GM21367 (cell line): Measurements from ENCODE around the gene KCNH2.
A peak's percentile ranks its signal among the peaks of the same experiment; 100 is the strongest.

Experiments used
- ATAC-seq: cut with Tn5 transposase; IDR thresholded peaks from one replicate; pipeline ENCODE4 v1.9.1; 2021; ENCODE audit not compliant: unreplicated experiment

KCNH2 gene

DNA sequence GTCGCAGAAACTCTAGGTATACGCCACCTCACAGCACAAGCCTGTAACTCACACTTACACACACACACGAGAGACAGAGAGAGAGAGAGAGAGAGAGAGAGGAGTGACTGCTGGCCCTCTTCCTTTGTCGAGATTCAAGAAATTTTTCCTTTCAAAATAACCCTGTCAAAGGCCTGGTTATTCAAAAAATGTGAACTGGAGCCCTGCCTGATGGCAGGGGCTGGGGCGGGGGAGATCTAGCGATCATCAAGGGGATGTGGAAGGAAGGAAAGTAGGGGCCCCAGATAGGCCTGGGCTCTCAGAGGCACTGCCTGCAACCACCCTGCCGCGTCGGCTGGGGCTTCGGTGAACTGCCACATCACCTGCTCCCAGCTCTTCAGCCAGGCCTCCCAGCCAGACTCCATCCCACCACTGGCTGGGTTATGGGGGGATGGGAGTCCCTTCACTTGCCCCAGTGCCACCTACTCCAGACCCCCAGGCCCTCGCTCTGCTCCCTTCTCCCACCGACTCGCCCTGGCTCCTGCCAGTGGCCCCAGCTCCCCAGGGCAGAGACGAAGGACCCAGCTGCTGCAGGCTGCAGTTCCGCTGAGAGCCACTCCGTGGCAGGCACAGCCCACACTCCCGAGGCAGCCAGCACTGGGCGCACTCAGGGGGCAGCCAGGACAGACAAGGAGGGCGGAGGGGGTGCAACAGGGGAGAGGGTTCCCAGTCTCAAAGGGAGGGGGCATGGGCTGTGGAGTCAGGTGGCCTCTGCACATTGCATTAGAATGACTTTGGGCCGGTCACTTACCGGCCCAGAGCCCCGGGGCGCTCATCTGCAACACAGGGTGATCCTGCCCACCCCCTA is 15.3 kb downstream of the KCNH2 start:
- peak; percentile 74 for ATAC-seq

DNA sequence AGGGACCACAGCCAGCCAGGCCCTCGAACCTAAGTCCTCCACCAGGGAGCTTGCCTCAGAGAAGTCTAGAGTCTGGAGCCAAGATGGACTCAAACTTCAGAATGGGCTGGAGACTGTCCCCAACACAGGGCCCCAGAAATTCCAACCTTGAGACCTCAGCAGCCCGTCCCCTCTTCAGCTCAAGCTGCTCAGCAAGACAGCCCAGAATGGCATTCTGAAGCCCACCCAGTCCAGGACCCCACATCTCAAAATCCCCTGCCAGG is 15.9 kb downstream of the KCNH2 start:
- ATAC-seq, result no peak

DNA sequence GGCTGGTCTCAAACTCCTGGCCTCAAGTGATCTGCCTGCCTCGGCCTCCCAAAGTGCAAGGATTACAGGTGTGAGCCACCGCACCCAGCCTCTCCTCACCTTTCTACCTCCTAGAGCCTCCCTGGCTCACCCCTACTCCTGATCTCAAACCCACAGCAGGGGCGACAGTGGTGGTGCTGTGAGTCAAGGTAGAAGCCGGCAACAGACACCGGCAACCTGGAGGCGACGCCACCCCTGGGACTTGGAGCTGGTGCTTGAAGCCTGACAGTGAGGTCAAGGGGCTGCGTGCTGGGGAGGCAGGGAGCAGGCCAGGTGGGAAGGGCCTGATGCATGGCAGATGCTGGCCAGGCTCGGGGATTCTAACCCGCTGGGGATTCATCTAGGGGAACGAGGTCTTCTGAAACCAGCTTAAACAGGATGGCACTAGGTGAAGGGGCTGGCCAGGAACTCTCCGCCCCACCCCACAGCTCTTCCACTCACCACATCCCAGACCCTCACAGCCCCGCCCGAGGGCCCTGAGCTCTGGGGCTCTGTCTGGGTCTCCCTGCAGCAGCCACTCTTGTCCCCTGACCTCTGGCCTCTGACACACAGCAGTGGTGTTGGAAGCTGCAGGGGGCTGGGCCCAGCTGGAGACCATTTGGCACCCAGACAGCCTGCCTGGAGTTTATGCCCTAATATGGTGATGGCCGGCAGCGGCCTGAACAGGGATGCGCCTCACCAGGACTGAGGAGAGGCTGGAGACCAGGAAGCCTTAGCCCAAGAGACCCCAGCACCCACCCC is 16.4 kb downstream of the KCNH2 start:
- no peak for ATAC-seq

DNA sequence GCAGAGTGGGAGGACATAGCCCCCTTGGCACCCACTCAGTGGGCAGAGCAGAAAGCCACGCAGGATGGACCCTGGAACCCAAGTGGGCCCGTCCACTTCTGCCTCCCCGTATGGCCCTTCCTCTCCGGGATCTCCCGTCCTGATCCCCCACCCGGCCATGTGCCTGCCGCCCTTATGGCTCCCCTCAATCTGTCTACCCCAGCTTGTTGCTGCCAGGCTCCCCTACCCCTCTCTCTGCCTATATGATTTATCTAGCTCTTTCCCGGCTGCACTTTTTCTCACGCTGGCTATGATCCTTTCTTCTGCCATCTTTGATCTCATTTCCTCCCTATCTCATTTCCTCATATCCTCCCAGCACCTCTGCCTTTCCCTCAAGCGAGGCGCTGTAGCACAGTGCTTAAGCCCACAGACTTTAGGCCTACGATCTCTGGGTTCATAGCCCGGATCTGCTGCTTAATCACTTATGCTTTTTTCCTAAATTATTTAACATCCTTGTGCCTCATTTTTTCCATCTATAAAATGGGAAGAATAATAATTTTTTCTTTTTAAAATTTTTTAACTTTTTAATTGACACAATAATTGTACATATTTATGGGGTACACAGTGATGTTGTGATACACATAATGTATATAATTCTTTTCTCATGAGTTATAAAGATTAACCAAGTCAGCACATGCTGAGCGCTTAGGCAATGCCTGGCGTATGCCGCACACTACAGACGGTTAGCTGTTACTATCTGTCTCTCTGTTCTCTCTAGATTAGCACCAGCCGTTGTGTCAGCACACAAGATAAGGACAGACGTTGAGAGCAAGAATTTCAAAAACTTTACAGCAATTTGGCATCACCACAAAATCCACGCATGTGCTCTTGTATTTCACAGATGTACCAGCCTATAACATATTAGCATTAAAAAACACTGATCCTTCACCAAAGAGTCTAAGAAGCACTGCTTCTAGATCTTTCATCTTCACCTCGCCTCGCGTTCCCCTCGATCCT is 18.1 kb downstream of the KCNH2 start:
- no peak for ATAC-seq

DNA sequence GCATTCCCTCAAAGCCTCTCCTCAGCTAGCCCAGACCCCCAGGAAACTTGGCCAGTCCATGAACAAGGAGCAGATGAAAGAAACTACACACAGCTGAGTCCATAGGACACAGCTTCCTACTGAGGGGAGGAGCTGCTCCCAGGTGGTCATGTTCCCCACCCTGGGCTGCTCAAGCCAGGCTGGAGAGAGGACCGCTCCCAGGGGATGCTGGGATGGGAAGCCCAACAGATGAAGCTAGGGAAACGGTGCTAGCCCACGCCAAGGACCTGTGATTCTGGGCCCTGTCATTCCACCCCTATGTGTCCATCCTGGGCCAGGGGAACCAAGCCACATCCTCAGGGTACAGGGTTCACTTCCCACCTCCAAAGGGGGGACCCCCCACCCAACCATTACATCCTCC is 19.0 kb downstream of the KCNH2 start:
- ATAC-seq, result no peak

DNA sequence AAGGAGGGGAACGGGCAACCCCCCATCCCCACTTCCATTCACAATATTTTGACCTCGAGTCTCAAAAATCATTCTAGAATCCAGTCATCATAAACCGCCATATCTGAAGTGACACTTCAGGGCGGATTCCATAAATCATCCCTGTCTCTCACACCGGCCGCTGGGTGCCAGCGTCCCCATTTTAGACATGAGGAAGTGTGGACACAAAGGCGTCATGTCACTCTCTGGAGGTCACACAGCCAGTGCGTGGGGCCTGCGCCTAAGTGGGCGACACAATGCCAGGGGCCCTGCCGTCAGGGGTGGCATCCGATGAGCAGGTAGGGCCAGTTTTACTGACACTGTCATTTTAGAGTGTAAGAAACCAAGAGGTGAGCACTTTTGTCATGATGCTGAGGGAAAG is 19.5 kb downstream of the KCNH2 start:
- no peak for ATAC-seq

DNA sequence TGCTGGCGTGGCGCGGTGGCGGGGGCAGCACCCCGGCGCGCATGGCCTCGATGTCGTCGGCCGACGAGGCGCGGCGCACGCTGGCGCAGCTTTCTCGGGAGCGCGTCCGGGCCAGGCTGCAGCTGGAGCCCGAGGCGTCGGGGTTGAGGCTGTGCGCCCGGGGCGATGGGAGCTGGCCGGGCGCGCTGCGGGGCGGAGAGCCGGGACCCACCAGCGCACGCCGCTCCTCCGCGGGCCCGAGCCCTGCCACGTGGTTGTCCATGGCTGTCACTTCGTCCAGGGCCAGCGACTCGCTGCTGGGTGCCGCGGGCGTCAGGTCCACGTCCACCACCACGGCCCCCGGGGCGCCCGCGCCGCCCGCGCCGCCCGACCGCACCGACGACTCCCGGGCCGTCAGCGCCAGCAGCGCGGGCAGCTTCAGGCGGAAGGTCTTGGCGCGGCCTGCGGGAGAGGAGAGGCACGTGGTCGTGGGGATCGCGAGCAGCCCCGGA is 20.0 kb downstream of the KCNH2 start:
- ATAC-seq, result no peak

DNA sequence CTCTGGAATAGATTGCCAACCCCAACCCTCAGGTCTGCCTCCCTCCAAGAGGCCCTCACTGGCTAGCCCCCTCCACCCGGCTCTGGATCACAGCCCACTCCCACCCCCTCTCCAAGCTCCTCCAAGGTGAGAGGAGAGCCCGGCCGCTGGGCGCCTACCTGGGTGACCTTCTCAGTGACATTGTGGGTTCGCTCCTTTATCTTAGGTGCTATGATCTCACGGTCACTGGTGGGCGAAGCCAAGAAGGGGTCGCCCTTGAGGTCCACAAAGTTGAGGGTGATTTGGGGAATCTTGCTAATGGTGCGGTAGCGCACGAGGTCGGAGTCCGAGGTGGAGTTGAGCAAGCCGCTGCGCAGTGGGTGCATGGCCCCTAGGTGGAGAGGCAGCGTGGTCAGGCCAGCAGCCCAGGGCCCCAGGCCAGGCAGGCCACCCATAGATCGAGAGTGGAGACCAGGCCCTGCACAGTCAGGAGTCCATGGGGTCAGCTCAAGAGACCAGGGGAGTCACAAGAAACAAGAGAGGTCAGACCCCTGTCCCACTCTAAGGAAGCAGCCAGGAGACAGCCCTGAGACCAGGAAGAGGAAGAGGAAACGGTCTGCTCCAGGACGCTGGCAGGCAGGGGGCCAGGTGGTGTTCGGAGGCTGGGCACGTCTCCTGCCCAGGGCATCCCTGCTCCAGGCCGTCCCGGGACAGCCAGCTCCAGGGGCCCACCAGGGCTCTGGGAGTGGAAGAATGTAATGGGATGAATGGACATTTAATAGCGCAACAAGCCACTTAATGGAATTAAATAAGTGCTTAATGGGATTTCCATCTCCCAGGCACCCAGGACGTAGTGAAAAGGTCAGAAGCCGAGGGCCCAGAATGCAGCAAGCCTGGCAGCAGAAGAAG is 20.7 kb downstream of the KCNH2 start:
- ATAC-seq, result no peak

DNA sequence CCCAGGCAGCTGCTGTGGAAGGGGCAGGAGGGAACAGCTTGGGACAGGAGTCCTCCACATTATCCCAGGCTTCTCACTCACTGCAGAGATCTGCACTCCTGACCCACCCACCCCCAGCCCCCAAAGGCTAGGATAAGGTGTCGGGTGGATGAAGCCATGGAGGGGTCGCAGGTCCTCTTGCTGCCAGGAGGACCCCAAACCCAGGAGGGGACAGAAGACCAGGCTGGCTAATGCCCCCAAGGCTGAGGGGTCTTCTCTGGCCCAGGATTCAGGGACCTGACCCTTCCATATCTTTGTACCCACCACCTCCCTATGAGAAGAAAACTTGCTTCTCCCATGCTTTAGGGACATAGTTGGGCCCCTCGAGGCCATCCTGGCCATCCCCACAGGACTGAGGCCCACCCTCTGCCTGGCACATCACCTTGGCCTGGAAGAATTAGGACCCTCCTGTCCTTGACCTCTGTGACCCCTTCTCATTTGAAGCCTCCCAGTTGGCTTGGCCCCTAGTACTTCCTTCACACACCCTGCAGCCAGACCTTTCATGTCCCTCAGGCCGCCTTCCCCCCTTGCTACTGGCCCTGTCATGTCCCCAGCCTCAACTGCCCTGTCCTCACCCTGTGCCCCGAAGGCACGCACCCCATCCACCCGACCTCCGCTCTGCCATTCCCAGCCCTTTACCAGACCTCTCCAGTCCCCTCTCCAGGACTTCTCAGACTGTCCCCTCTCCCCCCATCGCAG is 21.6 kb downstream of the KCNH2 start:
- ATAC-seq, result no peak

DNA sequence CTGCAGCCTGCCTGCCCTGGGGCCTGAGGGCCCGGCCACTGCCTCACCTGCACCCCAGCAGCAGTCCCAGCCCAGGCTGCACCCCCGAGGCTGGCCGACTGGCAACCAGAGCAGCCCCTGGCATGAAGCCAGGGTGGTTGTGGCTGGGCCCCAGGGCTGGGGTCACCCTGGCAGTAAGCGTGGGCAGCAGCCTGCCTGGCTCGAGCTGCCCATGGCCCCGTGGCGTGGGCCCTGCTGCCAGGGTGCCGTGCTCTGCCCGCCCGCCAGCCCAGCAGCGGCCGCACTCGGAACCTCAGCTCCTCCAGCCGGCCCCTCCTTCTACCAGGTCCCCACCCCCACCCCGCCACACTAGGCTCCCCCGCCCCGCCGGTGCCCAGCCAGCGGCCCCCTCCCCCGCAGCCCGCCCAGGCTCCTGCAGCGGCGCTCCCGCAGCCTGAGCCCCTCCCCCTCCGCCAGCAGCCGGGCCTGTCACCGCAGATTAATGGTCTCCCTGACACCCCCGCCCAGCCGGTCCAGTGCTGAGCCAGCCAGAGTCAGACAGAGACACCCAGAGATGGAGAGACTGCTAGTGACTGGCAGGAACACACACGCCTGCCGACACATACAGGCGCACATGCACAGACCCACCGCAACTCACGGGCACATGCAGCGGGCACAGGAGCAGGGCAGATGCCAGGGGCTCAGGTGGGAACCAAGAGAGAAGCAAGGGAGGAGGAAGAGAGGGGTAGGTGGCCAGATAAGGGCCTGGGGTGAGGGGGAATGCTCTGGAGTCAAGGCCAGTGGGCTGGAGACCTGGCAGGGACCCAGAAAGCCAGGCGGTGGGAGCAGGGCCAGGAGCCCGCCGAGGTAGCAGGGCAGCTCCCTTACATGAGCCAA is 22.4 kb downstream of the KCNH2 start:
- no peak for ATAC-seq

DNA sequence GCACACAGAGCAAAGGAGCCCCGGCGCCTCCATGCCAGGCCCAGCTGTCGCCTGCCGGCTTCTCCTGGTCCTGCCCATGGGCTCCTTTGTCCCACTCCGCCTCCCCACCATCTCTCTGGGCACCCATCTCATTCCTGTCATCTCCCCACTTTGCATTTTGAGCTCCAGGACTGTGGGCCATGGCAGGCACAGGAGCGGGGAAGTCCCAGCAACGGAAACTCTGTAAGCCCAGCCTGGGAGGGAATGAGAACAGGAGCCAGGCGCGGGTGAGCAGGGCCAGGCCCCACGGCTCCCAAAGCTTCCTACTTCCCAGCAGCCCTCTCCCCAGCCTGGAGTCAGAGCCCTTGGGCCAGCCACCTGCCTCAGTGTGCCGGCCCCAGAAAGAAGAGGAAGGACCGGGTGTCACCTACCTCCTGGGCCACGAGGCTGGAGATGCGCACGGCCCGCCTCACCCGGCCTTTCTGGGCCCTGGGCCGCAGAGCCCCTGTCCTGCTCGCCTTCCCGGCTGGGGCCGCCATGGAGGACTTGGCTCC is 23.1 kb downstream of the KCNH2 start:
- no peak for ATAC-seq

DNA sequence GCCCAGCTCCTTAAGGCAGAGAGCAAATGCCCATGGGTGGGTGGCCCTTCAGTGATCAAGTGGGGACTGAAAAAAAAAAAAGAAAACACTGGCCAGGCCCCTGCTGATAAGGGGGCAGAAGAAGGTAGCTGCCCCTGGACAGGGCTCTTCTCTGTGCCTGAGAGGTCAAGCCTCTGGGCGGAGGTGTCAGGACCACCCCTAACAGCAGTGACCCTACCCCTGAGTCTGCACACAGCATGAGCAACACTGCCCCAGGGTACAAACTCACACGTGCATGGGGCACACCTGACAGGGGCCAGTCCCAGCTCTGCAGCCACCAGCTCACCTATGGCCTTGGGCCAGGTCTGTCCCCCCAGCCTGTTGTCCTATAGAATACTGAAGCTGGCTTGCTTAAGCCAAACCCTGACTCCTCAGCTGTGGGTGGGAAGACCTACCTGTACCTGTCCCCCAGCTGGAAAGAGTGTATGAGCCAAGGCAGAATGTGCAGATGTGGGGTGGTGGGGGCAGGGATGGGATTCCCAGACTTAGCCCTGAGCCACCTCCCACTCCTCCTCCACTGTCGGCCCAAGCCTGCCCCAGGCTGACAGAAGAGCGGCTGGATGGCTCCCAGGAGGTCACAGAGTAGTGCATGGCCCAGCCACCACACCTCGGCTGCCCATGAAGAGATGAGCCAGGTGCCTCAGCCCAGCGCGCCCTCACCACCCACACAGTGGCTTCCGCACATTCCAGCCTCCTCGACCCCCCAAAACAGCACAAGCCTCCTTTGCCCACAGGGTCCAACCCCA is 23.7 kb downstream of the KCNH2 start:
- no peak for ATAC-seq

DNA sequence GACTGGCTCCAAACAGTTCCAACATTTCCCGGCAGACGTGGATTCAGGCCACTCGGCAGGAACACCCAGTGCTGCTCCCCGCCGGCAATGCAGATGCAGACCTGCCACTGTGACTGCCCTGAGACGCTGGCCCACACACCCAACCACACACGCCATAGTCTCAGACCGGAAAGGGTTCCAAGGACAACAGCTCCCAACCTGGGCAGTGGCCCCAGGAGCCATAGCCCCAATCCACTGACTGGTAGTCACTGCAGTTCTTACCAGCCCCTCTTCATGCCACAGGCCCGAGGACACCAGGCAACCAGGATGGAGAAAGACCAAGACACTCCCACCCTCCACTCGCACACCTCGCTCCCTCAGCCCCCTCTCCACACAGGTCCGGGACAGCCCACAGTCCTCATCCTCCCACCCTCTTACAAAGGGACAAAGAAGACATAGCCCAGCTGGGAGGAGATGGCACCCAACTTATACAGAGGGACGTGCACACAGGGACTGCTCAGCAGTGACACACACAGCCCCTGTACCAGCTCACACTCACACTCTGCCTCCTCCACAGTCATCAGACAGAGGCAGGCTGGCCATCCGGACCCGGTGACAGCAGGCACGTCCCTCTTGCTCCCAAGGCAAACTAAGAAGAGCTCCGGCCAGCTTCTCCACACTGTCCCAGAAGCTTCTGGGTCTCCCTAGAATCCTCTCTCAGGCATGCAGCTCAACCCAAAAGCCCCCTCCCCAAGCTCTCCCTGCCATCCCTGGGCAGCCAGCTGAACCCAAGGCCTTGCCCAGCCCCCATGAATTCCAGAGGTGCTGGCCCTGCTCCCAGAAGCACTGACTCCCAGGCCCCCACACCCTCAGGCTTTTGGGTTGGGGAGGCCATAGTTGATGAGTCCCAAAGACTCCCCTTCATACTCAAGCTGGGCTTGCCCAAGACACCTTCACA is 24.8 kb downstream of the KCNH2 start:
- ATAC-seq, result no peak

DNA sequence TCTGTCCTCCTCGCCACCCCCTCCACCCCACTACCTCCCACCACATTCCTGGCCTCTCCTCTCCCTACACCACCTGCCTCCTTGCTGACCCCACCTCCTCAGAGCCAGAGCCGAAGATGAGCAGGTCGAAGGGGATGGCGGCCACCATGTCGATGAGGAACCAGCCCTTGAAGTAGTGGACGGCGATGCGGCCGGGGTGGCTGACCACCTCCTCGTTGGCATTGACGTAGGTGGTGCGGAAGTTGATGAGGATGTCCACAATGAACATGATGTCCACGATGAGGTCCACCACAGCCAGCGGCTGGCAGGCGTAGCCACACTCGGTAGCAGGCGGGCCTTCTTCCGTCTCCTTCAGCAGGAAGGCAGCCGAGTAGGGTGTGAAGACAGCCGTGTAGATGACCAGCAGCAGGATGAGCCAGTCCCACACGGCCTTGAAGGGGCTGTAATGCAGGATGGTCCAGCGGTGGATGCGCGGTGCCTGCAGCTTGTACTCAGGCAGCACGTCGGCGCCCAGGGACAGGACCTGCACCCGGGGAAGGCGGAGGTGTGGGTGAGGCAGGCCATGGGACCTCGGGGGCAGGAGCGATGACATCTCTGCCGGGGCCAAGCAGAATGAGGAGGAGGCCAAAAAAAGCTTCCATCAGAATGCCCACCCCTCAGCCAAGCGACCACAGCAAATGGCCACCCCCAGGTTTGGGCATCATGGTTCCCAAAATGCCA is 25.6 kb downstream of the KCNH2 start:
- no peak for ATAC-seq

DNA sequence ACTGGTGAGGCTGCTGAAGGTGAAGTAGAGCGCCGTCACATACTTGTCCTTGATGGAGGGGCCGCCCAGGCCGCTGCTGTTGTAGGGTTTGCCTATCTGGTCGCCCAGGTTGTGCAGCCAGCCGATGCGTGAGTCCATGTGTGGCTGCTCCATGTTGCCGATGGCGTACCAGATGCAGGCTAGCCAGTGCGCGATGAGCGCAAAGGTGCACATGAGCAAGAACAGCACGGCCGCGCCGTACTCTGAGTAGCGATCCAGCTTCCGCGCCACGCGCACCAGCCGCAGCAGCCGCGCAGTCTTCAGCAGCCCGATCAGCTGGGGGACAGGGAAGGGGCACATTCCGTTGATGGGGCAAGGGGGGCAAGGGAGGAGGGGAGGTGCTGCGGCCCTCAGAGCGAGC is 26.6 kb downstream of the KCNH2 start:
- no peak for ATAC-seq

DNA sequence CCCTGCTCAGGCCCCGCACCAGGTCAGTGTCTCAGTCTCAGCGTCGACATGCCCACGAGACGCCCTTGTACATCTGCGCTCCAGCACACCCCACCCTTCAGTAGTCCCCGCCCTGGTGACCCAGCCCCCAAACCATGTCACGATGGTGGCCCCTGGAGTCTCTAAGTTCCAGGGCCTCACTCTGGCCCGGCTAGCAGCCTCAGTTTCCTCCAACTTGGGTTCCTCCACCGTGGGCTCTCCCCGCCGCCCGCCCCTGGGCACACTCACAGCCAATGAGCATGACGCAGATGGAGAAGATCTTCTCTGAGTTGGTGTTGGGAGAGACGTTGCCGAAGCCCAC is 27.0 kb downstream of the KCNH2 start:
- no peak for ATAC-seq
